Measurements from ENCODE around the gene TMTC3.

DNA sequence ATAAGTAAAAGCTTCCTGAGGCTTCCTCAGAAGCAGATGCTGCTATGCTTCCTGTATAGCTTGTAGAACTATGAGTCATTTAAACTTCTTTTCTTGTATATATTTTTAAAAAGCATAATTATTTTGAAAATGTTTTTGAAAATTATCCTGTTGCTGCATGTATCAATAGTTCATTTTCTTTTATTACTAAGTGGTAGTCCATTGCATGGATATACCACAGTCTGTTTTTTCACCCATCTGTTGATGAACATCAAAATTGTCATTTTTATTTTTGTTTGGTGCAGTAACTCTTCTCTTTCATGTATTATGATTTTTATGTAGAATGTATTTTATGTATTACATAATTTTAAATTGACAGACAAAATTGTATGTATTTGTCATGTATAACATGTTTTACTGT, 81.4 kb downstream of the TMTC3 start:
- TF ChIP-seq, protein P1, sequence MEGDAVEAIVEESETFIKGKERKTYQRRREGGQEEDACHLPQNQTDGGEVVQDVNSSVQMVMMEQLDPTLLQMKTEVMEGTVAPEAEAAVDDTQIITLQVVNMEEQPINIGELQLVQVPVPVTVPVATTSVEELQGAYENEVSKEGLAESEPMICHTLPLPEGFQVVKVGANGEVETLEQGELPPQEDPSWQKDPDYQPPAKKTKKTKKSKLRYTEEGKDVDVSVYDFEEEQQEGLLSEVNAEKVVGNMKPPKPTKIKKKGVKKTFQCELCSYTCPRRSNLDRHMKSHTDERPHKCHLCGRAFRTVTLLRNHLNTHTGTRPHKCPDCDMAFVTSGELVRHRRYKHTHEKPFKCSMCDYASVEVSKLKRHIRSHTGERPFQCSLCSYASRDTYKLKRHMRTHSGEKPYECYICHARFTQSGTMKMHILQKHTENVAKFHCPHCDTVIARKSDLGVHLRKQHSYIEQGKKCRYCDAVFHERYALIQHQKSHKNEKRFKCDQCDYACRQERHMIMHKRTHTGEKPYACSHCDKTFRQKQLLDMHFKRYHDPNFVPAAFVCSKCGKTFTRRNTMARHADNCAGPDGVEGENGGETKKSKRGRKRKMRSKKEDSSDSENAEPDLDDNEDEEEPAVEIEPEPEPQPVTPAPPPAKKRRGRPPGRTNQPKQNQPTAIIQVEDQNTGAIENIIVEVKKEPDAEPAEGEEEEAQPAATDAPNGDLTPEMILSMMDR (conservative IDR thresholded peaks at IDR 0.05; ENCODE audit: low read depth in 2 of 2) = no peak
- TF ChIP-seq CREB1 (CRISPR knock-in tag; IDR thresholded peaks at IDR 0.05; ENCODE audit: low read depth) (no peak), POLR2AphosphoS5 (IDR thresholded peaks at IDR 0.05; ENCODE audit: low read depth) (no peak), NANOG (IDR thresholded peaks at IDR 0.05; ENCODE audit: borderline replicate concordance) (no peak)
